Smooth muscle cell (in vitro differentiated cells): ENCODE data around the gene CIBAR2. TPM values are rescaled to one million over a fixed set of nuclear protein-coding genes. Genes with fewer than 3 reads are reported as not detected.

Experiments used
- DNase-seq: peaks from one replicate; lab custom pipeline; 2025; ENCODE audit not compliant: unreplicated experiment; lab: John Stamatoyannopoulos, UW
- H2AFZ ChIP-seq: fragments of 200-600 bp; sonication (generic); 2 replicates; pipeline ENCODE4 v1.6.0; 2016; ENCODE audit warnings: antibody characterized with exemption, low read depth, mild to moderate bottlenecking
- H3F3A ChIP-seq: fragments of 200-600 bp; sonication (generic); 2 replicates; pipeline ENCODE4 v1.6.0; 2017; ENCODE audit warnings: antibody characterized with exemption, low read depth
- H3K27ac ChIP-seq: fragments of 200-600 bp; sonication (generic); 2 replicates; pipeline ENCODE4 v1.5.1; 2016; ENCODE audit warnings: low read depth, mild to moderate bottlenecking
- H3K27me3 ChIP-seq: fragments of 200-600 bp; sonication (generic); 2 replicates; pipeline ENCODE4 v1.6.1; 2016; ENCODE audit warnings: low read depth, mild to moderate bottlenecking
- H3K36me3 ChIP-seq: fragments of 200-600 bp; sonication (generic); 2 replicates; pipeline ENCODE4 v1.5.1; 2016; ENCODE audit warnings: low read depth
- H3K4me1 ChIP-seq: fragments of 200-600 bp; sonication (generic); 2 replicates; pipeline ENCODE4 v1.5.1; 2016; ENCODE audit warnings: low read depth
- H3K4me2 ChIP-seq: fragments of 200-600 bp; sonication (generic); 2 replicates; pipeline ENCODE4 v1.6.0; 2016; ENCODE audit warnings: mild to moderate bottlenecking
- H3K4me3 ChIP-seq: fragments of 200-600 bp; sonication (generic); 2 replicates; pipeline ENCODE4 v1.5.1; 2016; ENCODE audit warnings: mild to moderate bottlenecking
- H3K79me2 ChIP-seq: fragments of 200-600 bp; sonication (generic); 2 replicates; pipeline ENCODE4 v1.6.0; 2016; ENCODE audit warnings: low read depth, mild to moderate bottlenecking
- H3K9ac ChIP-seq: fragments of 200-600 bp; sonication (generic); 2 replicates; pipeline ENCODE4 v1.6.0; 2016; ENCODE audit warnings: low read depth
- H3K9me3 ChIP-seq: fragments of 200-600 bp; sonication (generic); replicated peaks from 2 replicates; pipeline ENCODE4 v1.5.1; 2016; ENCODE audit warnings: low read depth
- H4K20me1 ChIP-seq: fragments of 200-600 bp; sonication (generic); 2 replicates; pipeline ENCODE4 v1.6.0; 2016; ENCODE audit warnings: low read depth
- CTCF ChIP-seq: fragments of 200-600 bp; sonication (generic); IDR thresholded peaks from 2 replicates; pipeline ENCODE4 v1.5.1; 2017; ENCODE audit warnings: borderline replicate concordance, mild to moderate bottlenecking, antibody characterized with exemption; ENCODE audit not compliant: insufficient read depth, poor library complexity, severe bottlenecking
- WGBS: methylation state at CpG from one replicate; pipeline ENCODE4 v1.1.7; 2016; ENCODE audit warnings: low lambda C conversion rate; 5-methylcytosine and 5-hydroxymethylcytosine counted together
- polyA plus RNA-seq: library from polyadenylated mRNA; unstranded; fragments of >200 nt; fragmentation: Nextera tagmentation; extraction: Ambion mirVana; gene quantifications from 2 replicates; pipeline ENCODE4 v1.2.1, GENCODE V29; 2016
- total RNA-seq: library from RNA; depleted of rRNA; stranded (reverse); fragments of >200 nt; gene quantifications from 2 replicates; pipeline ENCODE4 v1.2.3, GENCODE V29; 2014

The CIBAR2 gene
- total and polyA plus RNA-seq, 2 experiments from 2014 or later = not detected

DNA sequence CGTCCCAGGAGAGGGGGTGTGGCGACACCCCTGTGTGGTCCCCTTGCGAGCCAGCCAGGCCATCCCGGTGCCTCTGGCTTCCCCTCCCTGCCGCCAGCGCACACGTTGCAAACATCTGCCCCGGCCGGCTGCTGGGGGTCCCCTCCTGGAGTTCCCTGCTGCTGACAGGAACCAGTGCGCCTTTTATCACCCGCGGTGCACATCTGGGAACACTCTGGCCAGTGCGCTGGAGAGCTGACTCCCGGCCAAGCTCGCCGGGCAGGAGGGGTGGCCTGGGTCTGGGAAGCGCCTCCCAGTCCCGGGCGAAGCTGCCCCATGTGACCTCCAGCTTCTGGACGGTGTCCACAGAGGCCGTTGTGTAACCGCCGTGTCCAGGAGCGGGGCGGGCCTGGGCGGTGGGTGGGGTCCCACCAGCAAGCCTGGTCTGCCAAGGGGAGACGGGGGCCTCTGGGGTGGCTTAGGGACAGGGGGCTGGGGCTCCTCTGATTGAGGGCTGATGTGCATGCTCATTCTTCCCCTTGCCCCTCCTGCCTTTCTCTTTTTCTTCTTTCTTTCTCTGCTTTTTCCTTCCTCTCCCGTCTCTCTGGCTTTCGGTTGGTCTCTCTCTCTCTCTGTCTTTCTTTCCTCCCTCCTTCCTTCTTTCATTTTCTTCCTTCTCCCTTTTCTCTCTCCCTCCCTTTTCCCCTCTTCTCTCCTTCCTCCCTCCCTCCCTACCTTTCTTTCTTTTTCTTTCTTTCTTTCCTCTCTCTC, 25.2 kb upstream of the CIBAR2 start:
- Histone ChIP-seq H3K9me3 (no peaks in the 10 kb centered on the region), H3K4me3 (peak overlapping the region; percentile 24), H3K79me2 (no peaks in the 10 kb centered on the region), H2AFZ (peak overlapping the region; percentile 54), H3K27me3 (no peaks in the 10 kb centered on the region), H3K27ac (no peak overlapping the region), H3F3A (no peaks in the 10 kb centered on the region), H3K9ac (no peak overlapping the region), H4K20me1 (no peaks in the 10 kb centered on the region), H3K4me1 (peaks cover 3% of the 10 kb centered on the region), H3K36me3 (no peaks in the 10 kb centered on the region), H3K4me2 (peak overlapping the region; percentile 82)
- no peak for TF ChIP-seq CTCF
- peak; percentile 68 for DNase-seq
- WGBS = 25% methylated on average over 24 of the region's 29 CpGs

- no peak overlapping the region for H3K27ac ChIP-seq
- WGBS = 79% methylated on average over 16 of the region's 17 CpGs
- H3K36me3 ChIP-seq = no peaks in the 10 kb centered on the region
- no peaks in the 10 kb centered on the region for H3K27me3 ChIP-seq
- H3K4me2 ChIP-seq = peak overlapping the region; percentile 82
- no peaks in the 10 kb centered on the region for H3K9me3 ChIP-seq
- no peak overlapping the region for H2AFZ ChIP-seq
- H3K9ac ChIP-seq = no peak overlapping the region
- H4K20me1 ChIP-seq = no peaks in the 10 kb centered on the region
- H3K4me1 ChIP-seq = peaks cover 3% of the 10 kb centered on the region
- no peak for DNase-seq
- H3F3A ChIP-seq = no peaks in the 10 kb centered on the region
- TF ChIP-seq CTCF = no peak
- no peaks in the 10 kb centered on the region for H3K79me2 ChIP-seq
- no peak overlapping the region for H3K4me3 ChIP-seq
Observed at GRCh38 chr16:85136702-85137322, 24.5 kb upstream of the CIBAR2 start.

- H3K36me3 ChIP-seq = no peaks in the 10 kb centered on the region
- H3K9me3 ChIP-seq = no peaks in the 10 kb centered on the region
- no peaks in the 10 kb centered on the region for H3K79me2 ChIP-seq
- no peaks in the 10 kb centered on the region for H3K27me3 ChIP-seq
- H3K4me1 ChIP-seq = peaks cover 3% of the 10 kb centered on the region
- no peak overlapping the region for H3K4me3 ChIP-seq
- H3K4me2 ChIP-seq = peak overlapping the region; percentile 4
- no peaks in the 10 kb centered on the region for H3F3A ChIP-seq
- WGBS = 62% methylated on average over 10 of the region's 12 CpGs
- DNase-seq = no peak
- TF ChIP-seq CTCF = no peak
- H3K9ac ChIP-seq = no peak overlapping the region
- no peak overlapping the region for H3K27ac ChIP-seq
- H2AFZ ChIP-seq = no peak overlapping the region
- no peaks in the 10 kb centered on the region for H4K20me1 ChIP-seq
Observed at GRCh38 chr16:85136213-85136701, 24.0 kb upstream of the CIBAR2 start.
